GM19468 (cell line): ENCODE measurements around the gene LYL1.

Experiments used
- ATAC-seq: cut with Tn5 transposase; IDR thresholded peaks from one replicate; pipeline ENCODE4 v1.9.1; 2021; ENCODE audit warnings: mild to moderate bottlenecking, moderate library complexity, moderate number of reproducible peaks; ENCODE audit not compliant: unreplicated experiment; ENCODE audit errors: extremely low read depth

Gene LYL1

DNA sequence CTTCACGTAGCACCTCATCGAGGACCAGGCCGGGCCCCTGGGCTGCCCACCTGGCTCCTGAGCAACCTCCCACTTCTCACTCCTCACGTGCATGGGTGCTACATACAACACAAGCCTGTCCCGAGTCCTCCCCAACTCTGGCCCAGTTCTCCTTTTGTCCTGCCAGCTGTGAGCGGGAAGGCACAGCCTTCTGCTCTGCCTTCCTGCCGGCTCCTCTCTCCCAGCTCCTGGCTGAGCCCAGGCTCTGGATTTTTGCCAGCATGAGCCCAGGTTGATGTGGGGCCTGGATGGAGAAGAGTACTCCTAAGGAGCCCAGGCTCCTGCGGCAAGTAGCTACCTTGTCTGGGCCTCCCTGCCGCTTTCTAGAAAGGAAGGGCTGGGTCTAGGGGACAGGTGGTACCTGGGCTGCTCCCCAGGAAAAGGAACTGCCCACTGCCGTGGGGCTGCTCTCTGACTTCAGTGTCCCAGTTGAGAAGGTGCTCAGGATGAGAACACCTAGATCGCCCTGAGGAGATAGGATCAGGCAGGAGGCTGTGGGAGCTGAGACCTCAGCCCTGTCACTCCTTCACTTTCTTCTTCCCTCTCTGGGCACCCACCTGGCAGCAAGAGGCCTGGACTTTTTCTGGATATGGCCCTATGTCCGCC lies 23.6 kb downstream of the LYL1 start:
- no peak for ATAC-seq

DNA sequence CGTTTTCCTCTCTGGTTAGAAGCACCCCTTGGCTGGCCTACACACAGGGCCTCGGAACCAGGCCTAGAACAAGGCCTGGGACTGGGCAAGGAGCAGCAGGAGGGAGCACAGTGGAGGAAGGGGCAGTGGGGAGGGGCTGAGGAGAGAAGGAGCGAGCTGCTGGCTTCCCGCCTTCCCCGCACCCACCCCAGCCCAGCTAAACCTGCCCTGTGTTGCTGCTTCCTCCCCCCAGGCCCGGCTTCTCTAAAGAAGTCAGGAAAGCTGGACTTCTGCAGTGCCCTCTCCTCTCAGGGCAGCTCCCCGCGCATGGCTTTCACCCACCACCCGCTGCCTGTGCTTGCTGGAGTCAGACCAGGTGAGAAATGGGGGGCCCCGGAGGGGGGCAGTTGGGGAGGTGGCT lies 24.3 kb downstream of the LYL1 start:
- ATAC-seq, result no peak

DNA sequence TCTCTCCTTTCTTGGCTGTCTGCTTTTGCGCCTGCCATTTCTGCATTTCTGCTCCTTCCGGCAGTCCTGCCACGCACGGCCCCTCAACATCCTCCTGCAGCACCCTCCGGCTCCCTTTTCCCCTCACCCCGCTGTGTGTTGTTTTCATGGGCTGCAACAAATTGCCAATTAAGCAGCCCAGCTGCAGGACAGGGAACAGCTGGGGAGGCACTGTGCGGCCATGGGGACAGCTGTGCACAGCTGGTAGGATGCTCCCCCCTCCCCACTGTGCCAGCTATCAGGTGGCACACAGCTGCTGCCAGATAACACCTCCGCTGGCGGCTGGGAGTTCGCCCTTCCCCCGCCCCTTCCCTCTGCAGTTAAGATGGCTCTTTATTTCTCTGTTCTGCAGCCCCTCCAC lies 25.4 kb downstream of the LYL1 start:
- ATAC-seq, result no peak

DNA sequence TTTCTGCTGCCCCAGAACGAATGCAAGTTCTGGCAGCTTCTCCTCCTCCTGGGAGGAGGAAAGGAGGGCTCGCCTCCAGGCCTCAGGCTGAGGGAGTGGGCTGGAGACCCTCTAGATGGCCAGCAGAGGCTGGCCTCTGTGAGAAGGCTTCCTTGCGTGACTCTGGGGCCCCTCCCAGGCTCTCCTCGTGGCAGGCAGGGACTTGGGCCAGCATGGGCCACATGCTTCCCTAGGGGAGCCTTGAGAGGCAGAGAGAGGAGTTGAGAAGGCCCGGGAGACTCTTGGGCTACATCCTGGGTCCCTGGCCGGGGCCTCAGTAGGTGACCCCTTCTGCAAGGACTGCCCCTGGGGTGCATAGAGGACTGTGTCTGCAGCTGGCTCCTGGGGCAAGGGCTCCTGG lies 25.9 kb downstream of the LYL1 start:
- ATAC-seq, result no peak

DNA sequence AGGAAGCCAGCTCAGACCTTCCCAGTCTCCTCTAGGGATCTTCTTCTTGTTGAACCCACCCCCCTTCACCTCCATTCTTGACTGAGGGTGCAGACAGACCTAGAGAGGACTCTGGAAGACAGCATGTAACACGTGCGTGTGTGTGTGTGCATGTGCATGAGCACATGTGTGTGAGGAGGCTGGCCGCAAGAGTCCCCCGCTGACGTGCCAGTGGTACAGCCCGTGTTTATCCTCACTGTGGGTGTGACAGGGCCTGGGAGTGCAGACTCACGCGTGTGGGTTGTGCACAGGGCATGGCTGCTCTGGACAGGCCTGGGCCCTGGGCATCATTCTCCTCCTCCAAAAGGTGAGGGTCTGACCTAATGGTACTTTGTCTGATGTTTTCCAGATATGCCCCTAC lies 26.3 kb downstream of the LYL1 start:
- ATAC-seq, result no peak

DNA sequence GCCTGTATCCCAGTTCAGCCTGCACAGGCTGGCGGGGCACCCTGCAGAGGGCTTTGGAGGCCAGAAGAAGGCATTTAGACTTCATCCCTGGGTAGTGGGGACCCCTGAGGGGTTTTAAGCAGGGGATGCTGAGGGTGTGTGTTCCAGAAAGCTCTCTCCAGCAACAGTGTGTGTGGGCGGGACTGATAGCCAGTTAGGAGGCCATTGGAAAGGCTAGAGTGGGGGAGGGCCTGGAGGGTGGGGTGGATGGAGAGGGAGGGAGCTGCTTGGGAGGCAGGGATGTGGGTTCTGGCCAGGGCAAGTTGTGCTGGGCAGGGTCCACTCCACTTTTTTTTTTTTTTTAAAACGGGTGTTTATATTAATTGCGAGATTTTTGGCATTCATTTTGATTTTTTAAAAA lies 28.3 kb downstream of the LYL1 start:
- ATAC-seq, result no peak

DNA sequence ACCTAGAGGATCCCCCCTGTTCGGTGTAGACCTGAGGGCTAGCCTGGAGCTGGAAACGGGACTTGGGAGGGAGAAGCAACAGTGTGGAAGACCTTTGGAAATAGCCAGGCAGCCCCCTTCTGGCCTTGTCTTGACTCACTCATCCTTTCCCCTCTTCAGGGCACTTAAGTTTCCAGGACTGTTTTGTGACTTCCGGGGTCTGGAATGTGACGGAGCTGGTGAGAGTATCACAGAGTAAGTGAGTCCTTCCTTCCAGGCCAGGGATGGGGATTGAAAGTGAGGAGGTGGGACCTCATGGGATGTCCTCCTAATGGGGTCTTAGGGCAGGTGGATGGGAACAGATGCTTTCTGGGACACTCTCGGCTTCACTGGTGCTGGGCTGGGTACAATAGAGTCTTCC lies 29.4 kb downstream of the LYL1 start:
- ATAC-seq, result no peak

DNA sequence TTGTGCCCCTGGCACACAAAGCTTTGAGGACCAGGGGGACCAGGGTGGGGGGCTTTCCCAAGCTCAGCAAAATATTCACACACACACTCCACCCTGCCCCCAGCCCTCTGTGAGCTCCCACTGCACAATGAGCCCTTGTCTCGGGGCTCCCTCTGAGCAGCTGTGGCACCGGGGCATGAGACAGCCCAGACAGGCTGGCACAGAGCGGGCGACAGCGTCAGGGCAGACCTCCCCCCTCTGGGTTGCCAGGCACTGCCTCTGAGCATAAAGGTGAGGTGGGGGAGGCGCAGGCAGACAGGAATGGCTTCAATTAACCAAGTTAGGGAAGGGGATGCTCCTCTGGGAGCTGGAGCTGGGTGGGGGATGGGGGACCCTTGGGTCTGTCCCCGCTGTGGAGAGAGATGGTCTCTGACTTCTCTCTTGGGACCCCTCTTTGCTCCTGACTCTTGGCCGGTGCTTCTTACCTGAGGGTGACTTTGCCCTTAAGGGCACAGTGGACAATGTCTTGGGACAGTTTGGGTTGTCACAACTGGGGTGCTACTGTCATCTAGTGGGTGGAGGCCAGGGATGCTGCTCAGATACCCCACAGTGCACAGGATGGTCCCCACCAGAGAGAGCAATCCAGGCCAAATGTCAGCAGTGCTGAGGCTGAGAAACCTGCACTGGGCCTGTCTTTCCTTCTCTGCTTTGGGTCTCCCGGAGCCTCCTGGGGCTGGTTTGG lies 30.3 kb downstream of the LYL1 start:
- ATAC-seq, result no peak

DNA sequence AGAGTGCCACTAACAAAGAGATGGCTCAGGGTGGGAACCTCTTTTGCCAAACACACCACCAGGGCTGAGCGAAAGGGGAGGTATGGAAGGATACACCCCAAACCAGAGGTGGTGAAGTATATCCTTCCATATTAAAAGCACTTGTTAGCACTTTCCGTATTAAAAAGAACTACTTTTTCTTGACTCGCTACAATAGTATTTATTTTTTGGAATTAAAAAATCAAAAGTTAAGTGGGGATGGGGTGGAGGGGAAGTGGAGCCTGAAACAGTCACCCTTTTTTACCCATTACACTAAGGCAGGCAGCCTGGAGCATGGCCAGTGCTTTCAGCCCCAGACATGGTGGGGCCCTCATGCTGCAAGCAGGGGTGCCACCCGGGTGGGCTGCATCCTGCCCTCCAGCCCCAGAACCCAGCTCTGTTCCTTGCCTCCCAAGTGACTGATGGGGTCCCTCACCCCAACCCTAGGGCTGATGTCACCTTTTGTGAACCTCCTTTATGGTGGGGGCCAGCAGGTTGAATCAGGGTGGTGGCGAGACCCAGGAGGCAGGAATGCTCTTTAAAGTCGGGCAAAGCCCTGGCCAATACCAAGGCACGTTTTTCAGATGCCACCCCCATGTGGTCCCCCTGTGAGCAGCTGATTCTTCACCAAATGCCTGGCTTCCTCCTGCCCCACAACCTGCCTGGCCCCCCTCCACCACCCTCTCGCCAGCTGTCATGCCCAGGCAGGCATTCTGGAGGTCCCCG lies 31.0 kb downstream of the LYL1 start:
- no peak for ATAC-seq

DNA sequence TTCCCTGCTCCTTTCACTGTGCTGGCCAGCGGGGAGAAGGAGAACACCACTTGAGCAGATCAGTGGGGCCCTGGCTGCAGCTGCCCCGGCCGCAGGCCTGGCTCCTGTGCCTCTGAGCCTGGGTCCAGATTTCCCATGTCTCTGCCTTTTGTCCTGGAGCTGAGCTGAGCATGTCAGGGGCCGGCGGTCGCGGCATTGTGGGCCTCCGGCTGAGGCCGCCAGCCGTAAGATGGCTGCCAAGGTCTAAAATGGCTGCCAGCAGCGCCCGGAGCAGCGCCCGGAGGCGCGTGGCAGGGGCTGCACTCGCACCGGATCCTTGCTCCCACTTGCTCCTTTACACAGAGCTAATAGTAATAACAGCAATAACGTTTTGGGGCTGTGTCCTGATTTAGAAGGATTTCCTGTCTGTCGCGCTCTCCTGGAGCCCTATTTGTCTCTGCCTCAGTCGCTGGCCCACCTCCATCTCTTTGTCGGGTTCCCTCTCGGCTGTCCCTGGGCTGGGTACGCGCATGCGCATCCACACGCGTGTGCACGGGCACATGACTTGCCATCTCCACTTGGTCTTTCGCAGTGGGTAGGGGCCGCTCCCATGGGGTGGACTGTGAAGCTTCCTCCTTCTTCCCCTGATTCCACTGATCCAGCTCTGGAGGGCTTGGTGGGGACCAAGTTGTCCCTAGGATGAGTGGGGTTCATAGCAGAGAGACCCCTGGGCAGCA lies 32.1 kb downstream of the LYL1 start:
- ATAC-seq, result no peak

DNA sequence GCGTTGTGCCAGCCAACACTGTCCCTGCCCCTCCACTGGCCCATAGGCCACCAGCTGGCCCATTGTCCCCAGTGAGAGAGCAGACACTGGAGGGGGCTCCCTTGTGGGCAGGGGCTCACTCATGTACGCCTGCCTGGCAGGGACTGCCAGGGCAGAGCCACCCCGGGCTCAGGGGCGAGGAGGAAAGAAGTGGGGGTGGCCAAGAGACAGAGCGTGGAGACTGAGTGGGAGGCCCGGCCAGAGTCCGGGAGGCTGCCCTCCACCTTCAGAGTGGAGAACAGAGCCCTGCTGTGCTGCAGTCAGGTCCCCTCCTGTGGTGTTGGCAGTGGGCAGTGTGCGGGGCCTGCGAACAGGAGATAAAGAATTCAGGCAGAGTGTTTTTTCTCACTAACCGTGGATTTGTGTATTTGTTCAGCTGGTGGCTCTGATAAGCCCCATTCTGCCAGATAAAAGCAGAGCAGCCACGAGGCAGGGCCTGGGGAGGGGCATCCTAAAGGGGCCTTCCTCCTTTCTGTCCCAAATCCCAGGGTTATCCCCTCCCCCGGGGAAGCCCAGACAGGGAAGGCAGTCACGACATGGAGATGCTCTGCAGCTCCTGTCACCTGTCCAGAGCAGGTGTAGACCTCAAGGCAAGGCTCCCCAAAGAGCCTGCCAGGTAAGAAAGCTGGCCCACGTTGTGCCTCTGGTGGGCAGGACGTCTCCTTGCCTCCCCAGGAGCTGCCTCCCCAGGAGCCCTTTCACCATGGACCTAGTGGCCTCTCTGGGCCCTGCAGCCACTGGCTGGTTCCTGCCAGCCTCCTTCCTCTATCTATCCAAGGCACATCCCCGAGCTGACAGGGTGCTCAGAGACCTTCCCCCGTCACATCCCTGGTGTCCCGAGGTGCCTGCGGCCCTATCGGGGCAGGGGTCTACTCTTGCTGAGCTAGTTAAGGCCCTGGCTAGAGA lies 33.0 kb downstream of the LYL1 start:
- no peak for ATAC-seq

DNA sequence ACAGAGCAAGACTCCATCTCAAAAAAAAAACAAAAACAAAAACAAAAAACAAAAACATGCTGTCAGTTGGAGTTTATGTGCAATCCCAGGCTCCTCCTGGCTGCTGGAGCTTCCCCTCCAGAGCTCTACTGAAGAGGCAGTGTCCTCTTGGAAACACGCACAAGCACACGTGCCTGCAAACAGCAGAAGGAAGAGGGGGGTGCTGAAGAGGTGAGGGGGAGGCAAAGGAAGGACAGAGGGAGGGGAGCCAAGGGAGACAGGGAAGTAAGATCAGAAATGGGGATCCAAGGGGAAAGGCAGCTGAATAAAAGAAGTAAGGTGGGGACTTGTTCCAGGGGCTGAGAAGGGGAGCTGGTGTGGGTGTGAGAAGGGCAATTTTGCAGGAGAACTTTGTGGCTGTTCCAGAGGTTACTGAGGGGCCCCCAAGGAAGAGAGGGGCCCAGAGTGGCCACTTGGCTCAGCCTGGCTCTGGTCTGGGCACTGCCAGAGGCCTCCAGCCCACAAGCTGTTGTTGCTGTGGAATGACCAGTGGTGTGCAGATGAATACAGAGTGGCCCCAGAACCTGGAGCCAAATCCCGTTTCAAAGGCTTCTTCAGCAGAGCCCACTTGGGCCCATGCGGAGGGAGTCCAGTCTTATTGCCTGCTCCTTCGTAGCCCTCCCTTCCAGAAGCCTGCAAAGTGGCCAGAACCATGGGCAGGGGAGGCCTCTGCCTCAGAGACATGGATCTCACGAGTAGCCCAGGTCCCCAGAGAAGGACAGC lies 34.4 kb downstream of the LYL1 start:
- no peak for ATAC-seq

DNA sequence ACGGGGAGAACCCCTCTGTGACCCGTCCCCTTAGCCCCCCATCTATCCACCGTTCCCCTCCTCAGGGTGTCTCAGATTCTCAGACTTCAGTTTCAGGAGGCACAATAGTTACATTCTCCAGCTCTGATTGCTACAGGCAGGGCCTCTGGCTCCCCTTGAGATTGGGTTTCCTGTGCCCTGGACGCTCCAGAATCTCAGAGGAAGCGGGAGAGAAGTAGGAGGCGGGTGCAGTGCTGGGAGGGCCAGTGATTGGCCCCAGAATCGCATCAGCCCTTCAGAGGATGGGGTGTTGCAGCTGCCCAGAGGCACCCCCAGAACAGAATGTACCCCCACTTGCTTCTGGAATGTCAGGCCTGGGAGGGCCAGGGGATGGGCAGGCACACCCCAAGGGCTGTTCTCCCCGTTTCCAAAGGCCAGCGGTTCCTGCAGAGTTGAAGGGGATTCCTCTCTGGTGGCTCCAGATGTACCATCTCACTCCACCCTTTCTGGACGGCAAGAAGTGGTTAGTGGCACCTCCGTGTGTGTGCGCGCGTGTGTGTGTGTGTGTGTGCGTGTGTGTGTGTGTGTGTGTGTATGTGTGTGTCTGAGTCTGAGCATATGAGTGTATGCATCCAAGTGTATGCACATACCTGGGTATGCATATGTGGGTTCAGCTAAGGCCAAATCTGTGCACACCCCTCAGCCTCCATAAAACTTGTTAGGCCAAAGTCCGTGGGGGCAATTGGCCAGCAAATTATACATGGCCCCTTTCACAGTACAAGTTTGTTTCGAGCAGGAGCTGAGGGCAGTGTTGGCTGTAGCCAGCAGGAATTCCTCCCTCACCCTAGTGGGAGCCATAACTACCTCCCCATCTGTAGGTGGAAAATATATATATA lies 35.5 kb downstream of the LYL1 start:
- no peak for ATAC-seq

DNA sequence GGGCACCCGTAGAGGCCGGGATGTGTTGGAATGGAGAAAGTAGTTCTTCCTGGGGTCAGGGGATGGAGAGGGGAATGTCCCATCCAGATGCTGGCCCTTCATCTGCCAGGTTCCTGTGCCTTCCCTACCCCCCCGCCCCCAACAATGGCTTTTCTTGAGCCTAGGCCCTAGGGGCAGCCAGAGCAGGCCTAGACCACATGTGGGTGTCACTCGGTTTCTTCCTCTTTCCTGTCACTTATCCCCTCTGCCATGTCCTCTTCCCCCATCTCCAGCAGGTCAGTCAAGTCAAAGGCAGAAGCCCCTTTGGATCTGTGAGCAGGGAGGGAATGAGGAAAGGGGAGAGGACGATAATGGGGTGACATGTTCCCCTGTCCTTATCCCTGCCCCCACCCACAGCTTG lies 36.4 kb downstream of the LYL1 start:
- ATAC-seq, result no peak

DNA sequence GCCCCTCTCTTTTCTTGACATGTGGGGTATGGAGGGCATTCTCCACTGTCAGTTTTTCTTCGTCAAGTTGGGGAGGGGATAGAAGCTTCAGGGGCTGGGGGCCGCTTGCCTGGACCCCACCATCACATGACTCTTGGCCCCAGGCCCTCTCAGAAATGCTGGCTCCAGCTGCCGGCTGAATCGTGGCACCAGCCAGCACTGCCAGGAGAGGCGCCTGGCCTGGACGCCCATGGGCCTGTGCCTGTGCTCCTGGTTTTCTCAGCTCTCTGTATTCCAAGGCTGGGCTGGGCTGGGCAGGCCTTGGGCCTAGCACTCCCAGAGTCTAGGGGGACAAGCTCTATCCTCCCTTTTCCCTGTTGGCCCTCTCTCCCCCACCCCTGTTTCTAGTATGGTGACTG lies 38.6 kb downstream of the LYL1 start:
- no peak for ATAC-seq

DNA sequence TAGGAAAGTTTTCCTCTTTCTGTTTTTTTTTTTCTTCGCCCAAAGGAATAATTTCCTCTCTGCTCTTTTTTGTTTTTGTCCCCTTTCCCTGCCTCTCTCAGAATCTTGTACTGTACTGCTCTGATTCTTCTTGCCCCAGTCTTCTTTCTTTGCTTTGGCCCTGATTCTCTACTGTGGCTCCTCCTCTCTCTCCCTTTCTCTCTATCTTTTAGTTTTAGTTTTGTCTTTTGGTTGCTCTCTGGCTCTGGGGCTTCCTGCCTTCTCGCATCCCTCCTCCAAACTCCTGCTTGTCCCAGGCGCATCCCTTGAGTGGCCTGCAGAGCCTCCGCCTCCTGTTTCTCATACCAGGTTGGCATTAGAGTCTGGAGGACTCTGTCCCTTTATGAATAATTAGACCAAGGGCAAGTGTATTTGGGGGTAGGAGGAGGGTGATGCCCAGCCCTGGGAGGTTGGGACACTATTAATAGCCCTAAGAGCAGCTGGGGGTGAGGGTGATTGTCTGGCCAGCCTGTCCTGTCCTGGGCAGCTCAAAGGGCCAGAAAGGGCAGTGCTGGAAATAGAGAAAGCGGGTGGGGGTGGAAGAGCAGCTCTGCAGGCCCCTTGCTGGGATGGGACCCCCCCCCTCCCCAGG lies 39.1 kb downstream of the LYL1 start:
- ATAC-seq, result no peak

DNA sequence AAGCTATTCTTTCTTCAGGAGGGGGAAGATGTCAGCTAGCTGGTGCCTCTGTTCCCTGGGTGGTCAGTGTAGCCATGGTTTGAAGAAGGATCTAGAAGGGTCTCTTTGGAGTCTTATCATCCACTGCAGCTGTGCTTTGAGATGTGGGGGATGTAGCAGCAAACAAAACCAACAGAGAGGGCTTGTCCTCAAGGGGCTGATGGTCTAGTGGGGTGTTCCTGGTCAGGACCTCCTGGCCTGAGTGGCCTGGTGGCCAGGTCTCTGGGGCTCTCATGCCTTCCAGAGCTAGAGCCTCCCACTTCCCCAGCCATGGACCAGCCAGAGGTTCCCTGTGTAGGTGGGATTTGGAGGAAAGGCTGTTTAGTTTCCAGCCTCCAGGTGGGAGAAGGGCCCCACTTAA lies 40.3 kb downstream of the LYL1 start:
- ATAC-seq, result no peak
